ENCODE results near the gene SLC12A9.
"Not testable (repeated sequence)": the region's sequence is repeated elsewhere in the genome, so short reads cannot be mapped to it uniquely, and the experiment has no call there.

The SLC12A9 gene

GRCh38 chr7:100825751-100826513 lies 26.6 kb upstream of the SLC12A9 start:
- peak; percentile 43 for DNase-seq (ENCODE audit: low read depth)

- no peak for DNase-seq (ENCODE audit: low read depth)
These were observed 25.8 kb upstream of the SLC12A9 start for GRCh38 chr7:100826514-100827329.

GRCh38 chr7:100827330-100828226 lies 24.9 kb upstream of the SLC12A9 start, which contains the start of gene EPHB4:
Gene EPHB4 (minus strand): TSS chr7:100827523. CDS start chr7:100827030, 493 bp downstream.
- DNase-seq (ENCODE audit: low read depth) = peak; percentile 76

GRCh38 chr7:100829150-100829716 lies 23.3 kb upstream of the SLC12A9 start:
- DNase-seq (ENCODE audit: low read depth) = no peak

GRCh38 chr7:100830396-100830795 lies 22.1 kb upstream of the SLC12A9 start:
- no peak for DNase-seq (ENCODE audit: low read depth)

GRCh38 chr7:100832281-100832633 lies 20.3 kb upstream of the SLC12A9 start:
- no peak for DNase-seq (ENCODE audit: low read depth)

- no peak for DNase-seq (ENCODE audit: low read depth)
These were observed 16.4 kb upstream of the SLC12A9 start for GRCh38 chr7:100835903-100836811.

GRCh38 chr7:100836812-100837098 lies 15.8 kb upstream of the SLC12A9 start:
- DNase-seq (ENCODE audit: low read depth) = no peak

GRCh38 chr7:100837099-100837836 lies 15.2 kb upstream of the SLC12A9 start:
- peak; percentile 83 for DNase-seq (ENCODE audit: low read depth)

GRCh38 chr7:100839361-100839760 lies 13.2 kb upstream of the SLC12A9 start:
- DNase-seq (ENCODE audit: low read depth) = no peak

GRCh38 chr7:100840470-100841100 lies 11.9 kb upstream of the SLC12A9 start:
- DNase-seq (ENCODE audit: low read depth) = no peak

- DNase-seq (ENCODE audit: low read depth) = no peak
These were observed 5.2 kb upstream of the SLC12A9 start for GRCh38 chr7:100847360-100847759.

GRCh38 chr7:100854146-100854895 lies 1.8 kb downstream of the SLC12A9 start:
- DNase-seq (ENCODE audit: low read depth) = no peak

GRCh38 chr7:100854899-100855298 lies 2.4 kb downstream of the SLC12A9 start:
- not testable (repeated sequence) for DNase-seq (ENCODE audit: low read depth)

GRCh38 chr7:100855515-100855914 lies 3.0 kb downstream of the SLC12A9 start:
- DNase-seq (ENCODE audit: low read depth) = no peak

GRCh38 chr7:100856871-100857282 lies 4.4 kb downstream of the SLC12A9 start:
- DNase-seq (ENCODE audit: low read depth) = no peak

- DNase-seq (ENCODE audit: low read depth) = no peak
These were observed 7.3 kb downstream of the SLC12A9 start for GRCh38 chr7:100859856-100860255.

GRCh38 chr7:100860702-100861615 lies 8.4 kb downstream of the SLC12A9 start:
- no peak for DNase-seq (ENCODE audit: low read depth)

Data from fibroblast of the conjunctiva (primary cell).